Measurements from ENCODE around the gene CBX4.

The CBX4 gene

DNA sequence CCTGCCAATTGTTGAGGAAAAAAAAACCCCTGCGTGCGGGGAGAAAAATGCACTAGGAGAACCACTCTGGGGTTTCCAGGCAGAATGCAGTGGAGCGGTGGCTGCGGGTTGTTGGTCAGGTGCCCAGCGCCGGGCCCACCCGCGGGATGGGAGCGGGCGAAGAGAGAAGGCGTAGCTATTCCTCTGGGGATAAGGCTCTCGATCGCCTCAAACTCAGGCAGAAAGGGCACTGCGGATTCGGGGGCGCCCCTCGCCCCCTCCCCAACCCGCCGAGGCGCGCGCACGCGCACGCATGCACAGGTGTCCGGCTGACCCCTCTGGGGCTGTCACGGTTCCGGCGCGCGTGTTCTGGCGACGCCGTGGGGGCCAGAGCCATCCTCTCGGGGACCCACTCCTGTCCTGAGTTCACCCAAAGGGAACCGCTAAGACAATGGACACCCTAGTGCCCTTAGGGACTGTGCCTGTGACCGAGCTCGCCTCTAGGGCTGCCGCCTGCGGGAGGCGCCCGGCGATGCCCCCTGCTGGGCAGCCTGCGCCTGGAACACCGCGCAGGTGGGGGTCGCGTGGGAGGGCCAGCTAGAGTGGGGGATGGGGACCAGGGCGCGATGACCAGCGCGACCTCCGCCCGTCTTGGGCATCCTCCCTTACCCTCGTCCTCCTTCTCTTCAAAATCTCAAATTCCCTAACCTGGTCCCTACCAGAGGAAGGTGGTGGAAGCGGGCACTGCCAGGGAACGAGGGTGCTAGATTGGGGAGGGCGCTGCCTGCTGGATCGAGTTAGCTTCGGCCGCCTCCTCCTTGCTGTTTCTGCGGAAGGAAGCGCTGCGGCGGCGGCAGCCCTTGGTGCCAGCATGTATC is 28.0 kb downstream of the CBX4 start:
- DNase-seq, result no peak

DNA sequence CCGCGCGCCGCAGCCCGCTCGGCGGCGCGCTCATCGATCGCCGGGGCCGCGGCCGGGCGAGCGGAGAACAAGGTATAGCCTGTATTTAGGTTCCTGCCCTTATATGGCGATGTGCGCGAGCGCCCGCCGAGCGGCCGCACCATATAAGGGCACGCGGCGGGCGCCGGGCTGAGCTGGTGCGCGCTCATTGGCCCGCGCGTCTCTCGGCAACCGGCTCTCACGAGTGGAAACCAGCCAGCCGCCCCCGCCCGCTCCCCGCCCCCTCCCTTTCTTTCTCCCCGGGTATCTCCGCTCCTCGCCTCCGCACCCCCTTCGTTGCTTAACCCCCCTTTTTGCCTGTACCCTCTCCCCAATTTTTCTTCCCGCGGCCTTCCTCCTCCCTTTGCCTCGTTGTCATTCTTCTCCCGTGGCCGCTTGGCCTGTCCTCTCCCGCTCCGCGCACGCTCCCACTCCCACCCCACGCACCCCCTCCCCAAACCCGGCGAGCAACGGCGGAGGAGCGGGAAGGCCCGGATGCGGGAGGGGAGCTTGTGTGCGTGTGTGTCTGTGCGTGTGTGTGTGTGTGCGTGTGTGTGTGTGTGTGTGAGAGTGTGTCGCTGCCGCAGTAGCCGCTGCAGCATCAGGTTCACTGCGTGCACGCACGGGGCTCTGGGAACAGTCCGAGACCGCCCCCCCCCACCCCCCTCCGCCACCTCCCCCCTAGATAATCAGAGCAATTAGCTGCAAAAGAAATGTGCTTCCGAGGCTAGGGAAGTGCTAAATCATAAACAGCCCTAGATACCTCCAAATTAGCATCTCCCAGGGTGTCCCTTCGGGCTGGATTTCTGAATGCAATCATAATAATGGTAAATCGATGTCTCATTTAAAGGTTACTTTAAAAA is 28.9 kb downstream of the CBX4 start:
- peak; percentile 81 for DNase-seq

DNA sequence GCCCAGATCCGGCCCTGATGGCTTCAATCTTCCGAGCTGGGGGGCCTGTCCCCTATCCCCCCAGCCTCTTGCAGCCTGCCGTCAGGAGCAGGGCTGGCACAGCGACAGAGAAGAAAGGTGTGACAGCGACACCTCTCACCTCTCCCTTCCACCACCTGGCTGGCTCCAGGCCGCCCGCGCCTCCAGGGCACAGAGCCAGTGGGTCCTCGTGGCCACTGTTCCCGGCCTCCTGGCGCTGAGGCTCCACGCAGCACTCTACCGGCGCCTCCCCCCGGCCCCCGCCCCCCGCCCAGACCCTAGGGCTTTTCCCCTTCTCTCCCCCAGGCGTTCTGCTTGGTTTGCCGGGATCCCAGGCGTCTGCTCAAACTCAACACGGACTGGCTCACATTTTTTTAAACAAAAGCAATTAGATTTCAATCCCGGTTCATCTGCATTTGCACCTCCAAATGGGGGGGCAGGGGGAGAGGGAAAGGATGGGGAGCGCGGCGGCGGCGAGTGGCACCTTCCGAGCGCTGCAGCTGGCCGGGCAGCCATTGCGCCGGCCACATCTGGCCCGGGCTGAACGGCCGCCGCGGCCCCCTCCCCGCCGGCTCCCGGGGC is 29.6 kb downstream of the CBX4 start:
- no peak for DNase-seq

DNA sequence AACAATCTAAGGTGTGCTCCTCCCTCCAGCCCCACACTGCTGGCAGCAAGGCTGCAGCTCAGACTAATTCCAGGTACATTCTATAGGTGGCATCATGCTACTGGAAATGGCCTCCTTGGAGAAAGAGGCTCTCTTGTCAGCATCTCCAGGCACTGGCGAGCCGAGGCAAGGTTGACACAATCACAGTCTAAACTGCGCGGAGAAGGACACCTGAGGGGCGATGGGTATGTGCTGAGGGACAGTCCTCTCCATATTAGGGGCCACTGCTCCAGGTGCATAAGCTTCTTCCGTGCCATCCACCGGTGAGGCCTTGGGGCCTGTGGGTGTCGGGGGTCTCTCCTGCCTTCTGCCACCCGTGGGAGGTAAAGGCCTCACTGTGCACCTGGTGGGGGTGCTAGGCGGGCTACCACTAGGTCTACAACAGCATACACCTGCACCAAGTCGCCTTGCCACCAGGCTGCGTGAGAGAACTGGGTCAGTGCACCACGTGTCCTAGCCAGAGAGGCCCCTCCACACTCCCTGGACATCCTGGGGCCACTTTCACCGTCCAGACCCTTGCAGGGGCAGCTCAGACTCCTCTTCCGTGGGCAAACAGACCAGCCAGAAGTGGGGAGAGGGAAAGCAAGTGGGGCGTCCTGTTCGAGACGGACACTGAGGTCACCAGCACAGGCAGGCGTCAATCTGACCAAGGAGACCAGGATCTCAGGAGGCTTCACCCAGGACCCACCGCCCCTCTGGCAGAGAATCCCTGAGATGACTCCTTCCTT is 30.3 kb downstream of the CBX4 start:
- DNase-seq, result no peak

GRCh38 chr17:79806863-79807720 is 32.1 kb downstream of the CBX4 start:
- no peak for DNase-seq

DNA sequence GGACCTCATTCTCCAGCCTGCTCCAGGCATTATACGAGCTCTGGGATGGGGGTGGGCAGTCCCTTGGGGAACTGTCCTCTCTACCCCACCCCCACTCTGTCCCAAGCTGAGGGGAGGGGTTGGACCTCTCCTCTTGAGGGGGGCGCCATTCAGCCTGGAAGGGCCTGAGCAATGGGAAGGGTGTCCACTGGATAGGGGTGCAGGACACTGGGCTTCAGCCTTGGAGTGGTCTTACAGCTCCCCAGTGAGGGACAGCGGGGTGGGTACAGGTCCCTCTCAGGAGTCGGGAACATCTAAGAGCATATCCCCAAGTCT is 32.8 kb downstream of the CBX4 start:
- no peak for DNase-seq

DNA sequence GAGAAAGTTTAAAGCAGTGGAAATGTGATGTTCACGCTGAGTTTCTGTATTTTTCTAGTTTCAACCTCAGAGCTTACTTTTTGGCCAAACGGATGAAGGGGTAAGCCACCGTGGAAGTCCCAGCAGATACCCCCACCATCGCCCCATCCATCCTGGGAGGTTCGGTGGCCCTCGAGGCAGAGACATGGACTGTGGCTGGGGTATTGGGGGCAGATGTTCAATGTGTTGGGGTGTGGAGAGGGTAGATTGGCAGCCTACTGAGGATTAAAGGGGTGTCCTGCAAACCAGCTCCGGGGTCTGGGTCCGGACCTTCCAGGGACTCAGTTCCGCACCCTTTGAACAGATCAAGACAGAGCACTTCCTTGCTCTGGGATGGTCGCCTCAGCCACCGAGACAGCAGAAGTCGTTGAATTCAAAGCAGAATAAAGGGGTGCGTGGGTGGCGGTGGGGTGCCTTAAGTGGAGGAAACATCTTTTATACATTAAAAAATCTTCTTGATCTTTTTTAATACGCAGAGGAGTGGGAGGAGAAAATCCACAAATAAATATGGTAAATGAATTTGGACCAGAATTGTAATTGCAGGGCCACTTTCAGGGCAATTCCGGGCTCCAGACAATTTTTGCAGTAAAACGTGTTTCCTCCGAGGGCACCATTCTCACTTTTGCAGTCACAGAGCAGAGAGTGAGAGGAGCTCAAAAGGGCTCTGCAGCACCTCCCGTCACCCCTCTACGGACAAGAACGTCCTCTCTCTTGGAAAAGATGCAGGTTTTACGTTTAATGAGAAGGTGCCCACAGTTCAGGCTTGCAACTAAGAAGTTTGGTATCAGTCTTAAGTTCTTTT is 34.2 kb downstream of the CBX4 start:
- DNase-seq, result no peak

DNA sequence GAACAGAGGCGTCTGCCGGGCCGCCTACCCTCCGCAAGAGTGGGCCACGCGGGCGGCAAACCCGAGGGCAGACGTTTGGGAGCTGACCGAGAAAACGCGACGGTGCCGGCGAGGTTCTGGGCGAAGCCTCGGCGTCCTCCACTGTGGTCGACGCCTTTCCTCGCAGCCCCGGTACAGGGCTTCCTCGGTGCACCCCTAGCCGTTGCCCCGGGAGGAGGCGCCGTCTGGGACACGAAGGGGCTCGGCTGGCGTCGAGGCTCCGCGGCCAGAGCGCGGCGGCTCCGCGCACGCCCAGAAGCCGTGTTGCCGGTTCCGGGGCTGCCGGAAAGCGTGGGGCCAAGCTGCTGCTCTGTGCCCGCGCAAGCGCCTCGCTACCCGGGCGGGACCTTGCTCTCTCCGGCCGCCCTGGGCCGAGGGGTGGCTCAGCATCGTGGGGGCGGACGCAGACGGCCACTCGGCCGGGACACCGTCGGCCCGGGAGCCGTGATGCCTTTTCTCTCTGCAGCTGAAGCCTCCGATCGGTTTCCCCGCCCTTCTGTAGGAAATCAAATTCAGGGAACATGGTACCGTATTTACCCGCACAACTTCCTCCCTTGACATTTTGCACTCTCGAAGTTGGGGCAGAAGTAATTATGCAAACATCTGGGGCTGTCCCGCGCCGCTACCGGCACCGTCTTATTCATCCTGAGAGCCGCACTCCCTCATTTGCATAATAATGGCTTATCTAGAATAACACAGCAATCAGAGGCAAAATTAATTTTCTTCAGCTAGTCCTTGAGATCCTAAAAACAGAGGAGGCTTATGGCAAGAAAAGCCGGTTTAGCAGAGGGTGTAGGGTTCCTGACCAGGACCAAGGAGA is 35.0 kb downstream of the CBX4 start:
- DNase-seq, result peak; percentile 82

GRCh38 chr17:79803421-79803996 is 35.7 kb downstream of the CBX4 start:
- DNase-seq, result no peak

GRCh38 chr17:79802736-79803420 is 36.4 kb downstream of the CBX4 start:
- DNase-seq, result no peak

DNA sequence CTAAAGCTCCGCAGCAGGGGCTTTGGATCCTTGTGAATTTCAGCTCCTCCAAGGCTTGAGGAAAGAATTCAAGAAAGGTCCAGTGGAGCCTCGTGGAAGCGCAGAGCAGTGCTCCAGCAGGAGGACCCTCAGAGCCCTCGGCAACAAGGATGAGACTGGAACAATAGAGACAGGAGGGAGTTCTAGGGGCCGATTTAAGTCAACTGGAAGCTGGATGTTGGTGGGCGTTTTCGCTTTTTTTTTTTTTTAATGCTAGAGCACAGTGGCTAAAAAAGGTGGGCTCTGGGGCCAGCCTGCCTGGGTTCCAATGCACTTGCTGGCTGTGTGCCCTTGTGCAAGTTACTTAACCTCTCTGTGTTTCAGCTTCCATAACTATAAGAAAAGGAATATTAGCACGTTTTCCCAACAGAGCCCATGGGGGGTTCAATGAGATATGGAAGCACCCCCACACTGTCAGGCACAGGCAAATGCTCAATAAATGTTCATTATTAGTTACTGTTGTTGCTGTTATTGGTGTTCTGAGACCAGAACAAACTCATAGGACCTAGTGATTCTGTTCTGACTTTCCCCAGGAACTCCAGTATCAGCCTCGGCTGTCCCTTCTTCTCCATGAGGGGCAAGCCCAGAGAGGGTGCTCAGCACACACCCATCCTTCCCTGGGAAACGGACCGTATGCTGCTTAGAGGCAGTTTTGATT is 37.1 kb downstream of the CBX4 start:
- DNase-seq, result no peak

DNA sequence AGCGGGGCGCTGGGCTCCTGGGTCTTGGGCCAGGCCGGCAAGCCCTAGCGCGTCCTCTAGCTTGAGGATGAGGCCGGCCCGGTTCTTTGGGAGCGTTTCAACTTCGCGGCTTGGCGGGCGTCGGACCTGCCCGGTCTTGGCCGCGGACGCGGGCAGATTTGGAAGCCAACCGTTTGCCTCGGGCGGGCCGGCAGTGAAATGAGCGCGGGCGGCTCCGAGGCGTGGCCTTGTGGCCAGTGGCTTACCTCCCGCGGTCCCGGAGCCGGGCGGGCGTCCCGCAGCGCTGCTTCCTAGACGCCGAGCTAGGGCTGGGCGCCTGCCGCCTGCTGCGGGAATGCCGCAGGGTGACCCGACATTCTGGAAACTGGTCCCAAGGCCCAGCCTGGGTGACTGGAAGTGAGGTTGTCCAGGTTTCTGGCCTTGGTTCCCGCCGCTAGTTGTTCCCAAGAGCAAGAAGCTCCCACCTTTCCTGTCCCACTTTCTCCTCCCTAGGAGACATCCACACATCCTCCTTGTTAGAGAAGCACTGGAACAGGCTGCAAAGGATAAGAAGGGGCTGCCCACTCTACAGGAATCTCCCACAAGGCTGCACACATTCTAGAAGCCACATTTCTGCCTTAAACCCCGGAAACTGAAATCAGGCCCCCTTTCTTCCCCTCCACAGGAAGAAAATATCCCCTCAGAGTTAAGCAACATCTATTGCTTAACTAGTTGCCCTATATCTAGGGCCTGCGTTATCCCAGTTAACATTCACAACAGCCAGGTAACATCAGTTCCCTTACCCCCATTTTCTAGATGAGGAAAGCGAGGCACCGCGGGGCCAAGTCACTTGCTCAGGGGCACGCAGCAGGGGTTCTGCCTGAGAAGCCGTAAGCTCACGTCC is 37.8 kb downstream of the CBX4 start:
- DNase-seq, result no peak

DNA sequence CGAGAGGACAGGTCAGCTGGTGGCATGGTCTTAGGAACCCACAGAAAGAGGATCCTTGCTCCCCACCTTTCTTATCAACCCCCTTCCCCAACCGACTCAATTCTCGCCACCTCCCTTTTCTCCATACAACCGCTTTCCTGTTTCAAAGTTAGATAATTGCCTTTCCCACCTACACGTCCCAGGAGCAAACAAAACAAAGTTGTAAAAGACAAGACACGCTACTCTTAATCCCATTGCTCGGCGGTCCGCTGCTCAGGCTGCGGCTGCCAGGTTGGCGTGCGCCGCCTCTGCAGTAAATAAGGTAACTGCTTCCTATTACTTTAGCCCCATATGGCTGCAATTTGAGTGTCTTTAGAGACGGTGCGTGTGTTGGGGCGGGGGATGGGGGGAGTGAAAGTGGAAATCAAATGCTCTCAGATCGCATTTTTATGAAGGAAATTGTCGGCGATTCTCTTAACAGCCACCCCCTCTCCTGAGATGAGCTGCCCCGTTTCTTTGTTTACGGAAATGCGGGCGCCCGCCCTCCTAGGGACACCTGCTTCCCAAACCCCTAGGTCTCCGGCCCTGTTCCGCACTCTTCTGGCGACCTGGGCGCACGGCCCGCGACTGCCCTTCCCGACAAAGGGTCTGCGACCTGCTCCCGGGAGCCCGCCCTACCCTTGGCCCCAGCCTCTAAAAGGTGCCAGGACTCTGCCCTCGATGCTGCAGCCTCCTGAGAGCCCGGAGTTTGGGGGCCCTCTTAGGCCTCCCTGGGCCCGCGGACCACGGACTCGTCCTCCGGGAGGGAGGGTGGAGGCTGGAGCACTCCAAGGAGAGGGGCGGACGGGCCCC is 38.7 kb downstream of the CBX4 start:
- peak; percentile 63 for DNase-seq

DNA sequence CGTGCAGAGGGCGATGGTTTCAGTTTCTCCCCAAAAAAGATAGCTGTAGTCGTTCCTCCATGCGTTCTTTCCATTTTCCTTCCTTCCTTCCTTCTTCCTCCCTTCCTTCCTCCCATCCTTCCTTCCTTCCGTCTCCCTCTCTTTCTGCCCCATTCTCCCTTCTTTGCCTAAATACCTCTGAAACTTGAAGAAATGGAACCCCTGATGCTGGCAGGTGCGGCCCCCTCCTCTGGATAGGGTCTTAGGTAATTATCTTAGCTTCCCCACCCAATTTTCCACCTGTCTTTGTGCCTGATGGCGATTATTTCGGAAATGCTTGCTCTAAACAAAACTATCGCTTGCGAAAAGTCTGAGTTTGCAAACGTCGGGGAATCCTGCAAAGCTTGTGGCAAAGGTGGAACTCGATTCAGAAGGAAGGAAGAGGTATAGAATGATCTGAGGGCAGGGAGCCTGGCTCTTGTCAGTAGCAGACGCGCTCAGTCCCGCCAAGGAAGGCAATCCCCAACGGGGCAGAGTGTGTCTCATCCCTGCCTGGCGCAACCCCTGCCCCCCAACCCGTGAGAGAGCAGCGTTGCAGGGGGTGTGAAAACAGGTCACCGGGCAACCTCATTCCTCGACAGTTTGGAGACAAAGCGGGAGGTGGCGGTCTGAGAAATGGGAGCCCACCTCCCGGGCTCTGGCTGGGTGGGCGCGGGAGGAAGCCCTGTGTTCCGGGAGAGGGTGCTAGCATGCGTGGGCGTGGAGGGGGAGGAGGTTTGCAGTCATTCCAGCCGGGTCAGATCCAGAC is 39.5 kb downstream of the CBX4 start:
- DNase-seq, result no peak

- DNase-seq, result no peak
Observed at GRCh38 chr17:79799174-79799537, 40.1 kb downstream of the CBX4 start.
